NCI-H526 (cell line): ENCODE results near the gene CYP2S1.
A peak's percentile ranks its signal among the peaks of the same experiment; 100 is the strongest.
"Not testable (repeated sequence)": the region's sequence is repeated elsewhere in the genome, so short reads cannot be mapped to it uniquely, and the experiment has no call there.

Source experiments
- DNase-seq, 2 experiments: peaks; one replicate each; lab custom pipeline; 2025; lab: John Stamatoyannopoulos, UW

Gene CYP2S1

GRCh38 chr19:41226053-41226873 is 33.2 kb downstream of the CYP2S1 start:
- peak in 1 of 2 experiments; percentile 28 for DNase-seq

DNA sequence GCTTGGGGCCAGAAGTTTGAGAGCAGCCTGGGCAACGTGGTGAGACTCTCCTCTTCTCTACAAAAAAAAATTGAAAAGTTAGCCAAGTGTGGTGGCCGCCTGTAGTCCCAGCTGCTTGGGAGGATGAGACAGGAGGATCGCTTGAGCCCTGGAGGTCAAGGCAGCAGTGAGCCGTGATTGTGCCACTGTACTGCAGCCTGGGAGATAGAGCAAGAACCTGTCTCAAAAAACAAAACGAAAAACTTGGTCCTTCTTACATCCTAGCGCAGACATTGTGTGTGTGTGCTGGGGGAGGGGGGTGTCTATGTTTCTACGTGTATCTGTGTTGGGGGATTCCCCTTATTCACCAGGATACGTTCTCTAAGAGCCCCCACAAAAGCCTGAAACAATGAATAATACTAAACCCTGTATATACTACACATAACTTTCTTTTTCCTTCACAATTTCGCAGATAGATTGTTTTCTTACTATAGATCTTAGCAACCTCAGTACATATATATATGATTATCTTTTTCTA is 33.9 kb downstream of the CYP2S1 start:
- no peak for DNase-seq

GRCh38 chr19:41228486-41228885 is 35.5 kb downstream of the CYP2S1 start:
- no peak for DNase-seq

DNA sequence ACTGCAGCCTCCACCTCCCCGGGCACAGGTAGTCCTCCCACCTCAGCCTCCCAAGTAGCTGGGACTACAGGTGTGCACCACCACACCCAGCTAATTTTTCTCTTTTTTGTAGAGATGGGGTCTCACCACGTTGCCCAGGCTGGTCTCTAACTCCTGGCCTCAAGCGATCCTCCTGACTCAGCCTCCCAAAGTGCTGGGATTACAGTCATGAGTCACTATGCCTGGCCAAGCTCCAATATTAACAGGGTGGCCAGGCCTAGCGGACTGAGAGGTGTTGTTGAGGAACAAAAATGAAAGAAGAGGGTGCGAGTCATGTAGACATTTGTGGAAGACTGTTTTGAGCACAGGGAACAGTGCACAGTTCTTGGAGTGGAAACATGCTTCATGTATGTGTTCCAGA is 36.3 kb downstream of the CYP2S1 start:
- DNase-seq: not testable (repeated sequence)

GRCh38 chr19:41230067-41230857 is 37.2 kb downstream of the CYP2S1 start:
- DNase-seq: no peak

DNA sequence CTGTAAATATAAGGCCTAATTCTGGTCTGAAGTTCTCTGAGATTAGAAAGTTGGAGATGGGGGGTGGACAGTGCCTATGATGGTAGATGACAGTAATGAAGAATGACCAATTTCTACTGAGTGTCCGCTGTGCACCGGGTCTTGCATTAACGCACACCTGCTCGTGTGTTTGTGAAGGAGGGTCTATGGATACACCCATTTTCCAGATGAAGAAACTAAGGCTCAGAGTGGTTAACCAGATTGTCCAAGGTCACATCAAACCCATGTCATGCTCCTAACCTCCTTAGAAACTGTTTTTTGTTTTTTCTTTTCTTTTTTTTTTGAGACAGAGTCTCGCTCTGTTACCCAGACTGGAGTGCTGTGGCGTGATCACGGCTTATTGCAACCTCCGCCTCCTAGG is 39.7 kb downstream of the CYP2S1 start:
- no peak for DNase-seq

- no peak for DNase-seq
Observed at GRCh38 chr19:41233748-41234240, 40.8 kb downstream of the CYP2S1 start.

DNA sequence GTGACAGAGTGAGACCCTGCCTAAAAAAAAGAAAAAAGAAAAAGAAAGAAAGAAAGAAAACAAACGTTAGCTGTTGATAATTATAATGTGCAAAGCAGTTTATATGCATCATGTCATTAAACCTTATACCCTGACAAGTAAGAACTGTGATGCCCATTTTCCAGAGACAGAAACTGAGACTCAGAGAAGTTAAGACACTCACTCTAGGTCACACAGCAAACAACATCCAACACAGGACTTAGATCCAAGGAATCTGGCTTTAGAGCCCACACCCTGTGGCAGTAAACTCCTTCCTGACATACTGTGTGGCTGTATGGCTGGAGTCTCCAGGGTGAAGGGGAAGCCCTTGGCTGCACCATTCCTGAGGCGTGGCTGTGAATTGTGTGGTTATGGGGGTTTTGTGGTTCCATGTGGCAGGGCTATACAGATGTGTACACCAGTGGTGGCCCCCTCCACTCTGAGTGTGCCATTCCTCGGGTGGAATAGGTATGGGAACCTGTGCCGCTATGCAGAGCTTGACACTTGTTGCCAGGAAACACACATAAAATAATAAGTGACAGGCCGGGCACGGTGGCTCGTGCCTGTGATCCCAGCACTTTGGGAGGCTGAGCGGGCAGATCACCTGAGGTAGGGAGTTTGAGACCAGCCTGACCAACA is 41.6 kb downstream of the CYP2S1 start:
- DNase-seq: no peak

DNA sequence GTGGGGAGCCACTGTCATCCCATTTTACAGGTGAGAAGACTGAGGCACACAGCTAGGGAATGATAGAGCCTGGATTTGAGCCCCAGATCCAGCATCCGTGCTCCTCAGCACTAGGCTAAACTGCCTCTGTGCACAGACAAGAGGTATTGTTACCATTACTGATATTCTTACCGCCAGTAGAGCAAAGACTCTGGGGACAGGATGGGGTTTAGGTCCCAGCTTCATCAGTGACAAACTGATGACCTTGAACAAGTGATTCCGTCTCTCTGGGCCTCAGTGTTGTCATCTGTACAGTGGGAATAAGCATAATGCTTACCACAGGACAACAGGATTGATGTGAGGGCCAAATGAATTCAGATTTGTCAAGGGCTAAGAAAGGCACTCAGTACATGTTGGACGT is 42.5 kb downstream of the CYP2S1 start:
- DNase-seq: no peak

GRCh38 chr19:41238244-41238643 is 45.2 kb downstream of the CYP2S1 start:
- no peak for DNase-seq

DNA sequence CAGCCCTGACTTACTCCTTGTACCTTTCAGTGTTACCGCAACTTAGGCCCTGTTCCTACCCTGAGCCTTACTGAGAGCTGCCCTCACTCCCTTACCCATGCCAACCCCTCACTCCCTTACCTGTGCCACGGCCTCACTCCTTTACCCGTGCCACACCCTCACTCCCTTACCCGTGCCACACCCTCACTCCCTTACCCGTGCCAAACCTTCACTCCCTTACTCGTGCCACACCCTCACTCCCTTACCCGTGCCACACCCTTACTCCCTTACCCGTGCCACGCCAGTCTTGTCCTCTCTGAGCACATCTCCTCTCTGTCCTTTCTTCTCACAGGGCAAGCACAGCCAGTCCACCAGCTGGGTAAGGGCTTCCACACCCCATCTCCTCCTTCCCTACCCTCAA is 46.3 kb downstream of the CYP2S1 start:
- DNase-seq: no peak

- DNase-seq: no peak
Observed at GRCh38 chr19:41239961-41240574, 47.0 kb downstream of the CYP2S1 start.

GRCh38 chr19:41241859-41242258 is 48.8 kb downstream of the CYP2S1 start:
- DNase-seq: no peak

DNA sequence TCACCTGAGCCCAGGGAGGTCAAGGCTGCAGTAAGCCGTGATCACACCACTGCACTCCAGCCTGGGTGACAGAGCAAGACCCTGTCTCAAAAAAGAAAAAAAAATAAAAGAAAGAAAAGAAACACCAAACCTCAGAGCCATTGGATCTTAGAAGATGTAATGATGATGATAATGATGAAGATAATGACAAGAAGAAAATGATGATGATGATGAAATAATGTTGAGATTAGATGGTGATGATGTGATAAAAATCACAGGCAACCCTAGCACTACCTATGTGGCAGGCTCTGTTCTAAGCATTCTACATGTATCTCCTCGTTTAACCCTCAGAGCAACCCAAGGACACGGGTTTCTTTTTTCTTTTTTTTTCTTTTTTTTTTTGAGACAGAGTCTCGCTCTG is 51.1 kb downstream of the CYP2S1 start:
- no peak for DNase-seq

- no peak for DNase-seq
Observed at GRCh38 chr19:41245843-41246242, 52.8 kb downstream of the CYP2S1 start.

DNA sequence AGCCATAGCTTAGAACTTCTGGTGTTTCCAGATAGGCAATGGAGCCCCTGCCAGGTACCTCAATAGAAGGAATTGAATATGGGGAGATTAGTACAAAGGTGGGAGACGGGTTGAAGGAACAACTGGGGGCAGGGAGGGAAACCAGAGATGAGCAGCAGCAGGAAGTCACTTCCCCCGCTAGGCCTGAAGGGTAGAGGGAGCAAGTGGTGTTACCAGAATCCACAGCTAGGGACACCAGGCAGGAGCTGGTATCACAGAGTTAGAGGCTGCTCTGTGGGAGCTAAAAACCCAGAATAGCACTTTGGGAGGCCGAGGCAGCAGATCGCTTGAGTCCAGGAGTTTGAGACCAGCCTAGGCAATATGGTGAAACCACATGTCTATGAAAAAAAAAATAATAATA is 55.9 kb downstream of the CYP2S1 start:
- DNase-seq: no peak

DNA sequence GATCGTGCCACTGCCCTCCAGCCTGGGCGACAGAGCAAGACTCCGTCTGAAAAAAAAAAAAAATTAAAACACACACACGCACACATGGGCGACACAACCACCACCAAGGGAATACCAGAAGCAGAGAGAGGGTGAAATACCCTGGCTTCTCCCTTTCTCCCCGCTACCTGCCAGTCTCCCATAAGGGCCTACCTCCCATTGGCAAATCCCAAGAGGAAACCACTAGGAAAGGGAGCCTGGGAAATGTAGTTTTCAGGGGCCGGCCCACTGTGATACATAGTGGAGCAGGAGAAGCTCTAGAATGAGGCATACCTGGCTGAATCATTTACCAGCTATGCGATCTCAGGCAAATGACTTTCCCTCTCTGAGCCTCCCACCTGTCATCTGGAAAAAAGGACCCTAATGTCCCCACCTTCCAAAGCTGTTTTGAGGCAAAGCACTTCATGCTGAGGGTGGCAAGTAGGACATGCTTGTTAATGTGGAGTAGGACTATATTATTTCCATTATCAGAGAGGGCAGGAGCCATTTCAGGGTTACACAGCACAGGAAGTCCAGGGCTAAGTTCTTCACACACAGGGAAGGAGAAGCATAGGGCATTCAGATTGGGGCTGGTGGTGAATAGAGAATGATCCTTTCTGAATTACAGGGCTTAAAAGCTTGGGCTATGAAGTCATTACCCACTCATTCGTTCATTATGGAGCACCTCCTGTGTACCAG is 56.8 kb downstream of the CYP2S1 start:
- DNase-seq: peak; percentile 21 to 51

DNA sequence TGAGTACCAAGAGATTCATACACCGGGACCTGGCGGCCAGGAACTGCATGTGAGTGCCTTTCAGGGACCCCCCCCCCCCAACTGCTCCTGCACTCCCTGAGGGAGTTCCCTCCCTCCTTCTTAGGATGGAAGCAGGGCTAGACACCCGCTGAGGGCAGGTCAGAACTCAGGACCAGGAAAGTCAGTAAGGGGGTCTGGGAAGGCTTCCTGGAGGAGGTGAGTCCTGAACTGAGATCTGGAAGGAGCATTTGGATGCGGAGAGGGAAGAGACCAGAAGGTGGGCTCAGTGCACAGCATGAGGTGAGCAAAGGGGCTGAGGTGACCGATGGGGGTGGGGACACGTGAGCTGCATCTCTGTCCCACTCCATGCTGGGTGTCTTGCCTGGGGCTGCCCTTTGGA is 60.6 kb downstream of the CYP2S1 start:
- no peak for DNase-seq

- no peak for DNase-seq
Observed at GRCh38 chr19:41255171-41255570, 62.2 kb downstream of the CYP2S1 start.
